ENCODE results near the gene USP32.

USP32 gene

DNA sequence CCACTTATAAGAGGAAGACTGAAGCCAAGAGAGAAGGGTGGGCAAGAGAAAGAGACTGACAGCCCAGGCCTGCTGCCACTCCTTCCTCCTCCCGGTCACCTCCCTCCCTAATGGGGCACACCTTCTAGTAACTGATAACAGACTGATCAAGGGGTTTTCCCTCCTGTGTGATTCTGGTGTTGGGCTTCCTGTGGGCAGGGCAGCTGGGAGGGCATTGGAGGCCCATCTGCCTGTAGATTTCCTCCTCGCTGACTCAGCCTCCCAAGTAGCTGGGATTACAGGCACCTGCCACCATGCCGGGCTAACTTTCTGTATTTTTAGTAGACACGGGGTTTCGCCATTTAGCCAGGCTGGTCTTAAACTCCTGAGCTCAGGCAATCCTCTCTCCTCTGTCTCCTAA lies 226.0 kb downstream of the USP32 start:
- DNase-seq (ENCODE audit: extremely low spot score, insufficient read length, low read depth) (no peak), FAIRE-seq (peak; percentile 80)

DNA sequence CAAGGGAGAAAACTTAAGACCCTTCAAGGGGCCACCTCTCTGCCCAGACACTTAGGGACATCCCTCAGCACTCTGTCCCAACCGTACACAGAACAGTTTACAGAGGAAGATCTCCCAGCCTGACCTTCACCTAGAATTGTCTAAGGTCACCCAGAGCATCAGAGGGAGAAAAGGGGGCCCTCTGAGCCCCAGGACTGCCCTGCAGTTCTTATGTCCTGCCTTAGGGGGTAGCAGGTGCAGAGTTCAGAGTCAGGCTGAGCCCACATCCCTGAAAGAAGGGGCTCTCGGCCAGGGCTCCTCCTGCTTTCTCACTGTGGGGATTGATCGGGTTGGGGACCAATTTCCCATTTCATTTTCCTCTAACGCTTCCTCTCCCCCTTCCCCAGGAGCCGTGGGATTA lies 226.7 kb downstream of the USP32 start:
- DNase-seq (ENCODE audit: extremely low spot score, insufficient read length, low read depth) (no peak), FAIRE-seq (no peak)

DNA sequence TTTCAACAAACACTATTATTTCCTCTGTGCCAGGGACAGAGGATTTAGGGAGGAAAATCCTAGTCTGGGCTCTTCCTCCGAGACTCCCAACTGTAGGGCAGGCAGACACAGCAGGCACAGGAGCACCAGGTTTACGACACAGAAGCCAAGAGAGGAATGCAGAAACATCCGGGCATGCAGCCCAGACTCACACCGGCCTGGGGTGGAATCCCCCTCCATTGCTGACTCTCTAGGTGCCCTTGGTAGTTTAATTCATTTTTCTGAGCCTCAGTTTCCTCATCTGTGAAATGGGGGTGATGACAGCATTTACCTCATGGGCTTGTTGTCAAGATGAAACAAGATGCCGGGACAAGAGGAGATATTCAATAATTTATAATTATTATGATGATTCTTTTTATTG lies 227.2 kb downstream of the USP32 start:
- DNase-seq (ENCODE audit: extremely low spot score, insufficient read length, low read depth) (no peak), FAIRE-seq (no peak)

DNA sequence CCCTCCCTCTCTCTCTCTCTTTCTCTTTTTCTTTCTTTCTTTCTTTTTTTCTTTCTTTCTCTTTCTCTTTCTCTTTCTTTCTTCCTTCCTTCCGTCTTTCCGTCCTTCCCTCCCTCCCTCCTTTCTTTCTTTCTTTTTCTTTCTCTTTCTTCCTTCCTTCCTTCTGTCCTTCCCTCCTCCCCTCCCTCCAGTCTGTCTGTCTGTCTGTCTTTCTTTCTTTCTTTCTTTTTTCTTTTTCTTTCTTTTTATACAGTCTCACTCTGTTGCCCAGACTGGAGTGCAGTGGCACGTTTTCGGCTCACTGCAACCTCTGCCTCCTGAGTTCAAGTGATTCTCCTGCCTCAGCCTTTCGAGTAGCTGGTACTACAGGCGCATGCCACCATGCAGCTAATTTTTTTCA lies 227.8 kb downstream of the USP32 start:
- FAIRE-seq (no peak), DNase-seq (ENCODE audit: extremely low spot score, insufficient read length, low read depth) (no peak)

DNA sequence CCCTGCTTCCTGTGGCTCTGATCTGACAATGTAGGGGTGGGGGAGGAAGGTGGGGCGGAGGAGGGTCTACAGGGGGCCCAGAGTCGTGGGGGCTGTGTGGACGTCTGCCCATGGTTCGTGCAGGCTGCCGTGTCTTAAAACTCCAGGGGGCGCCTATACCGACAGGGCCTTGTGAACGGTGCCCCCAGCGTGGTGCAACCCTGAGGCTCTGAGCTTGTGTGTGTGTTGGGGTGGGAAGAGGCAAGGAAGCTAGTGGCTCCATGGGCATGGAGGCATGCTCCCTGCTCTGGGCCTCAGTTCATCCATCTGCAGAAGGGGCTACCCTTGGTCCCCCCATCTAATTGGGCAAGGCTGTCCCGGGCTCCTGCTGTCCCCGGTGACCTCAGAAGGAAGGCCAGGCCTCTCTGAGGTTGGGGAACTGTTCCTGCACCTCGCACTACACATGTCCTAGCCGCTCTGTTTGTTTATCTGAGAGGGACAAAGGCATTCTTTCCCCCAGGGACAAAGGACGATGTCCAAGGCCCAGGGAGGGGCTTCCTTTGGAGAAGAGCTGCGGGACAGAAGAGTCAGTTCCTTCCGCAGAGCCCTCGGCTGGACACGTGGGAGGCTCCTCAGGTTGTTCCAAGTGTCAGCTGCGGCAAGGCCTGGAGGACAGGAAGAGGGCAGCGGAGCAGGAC lies 228.7 kb downstream of the USP32 start:
- DNase-seq (ENCODE audit: extremely low spot score, insufficient read length, low read depth) (no peak), FAIRE-seq (no peak)

DNA sequence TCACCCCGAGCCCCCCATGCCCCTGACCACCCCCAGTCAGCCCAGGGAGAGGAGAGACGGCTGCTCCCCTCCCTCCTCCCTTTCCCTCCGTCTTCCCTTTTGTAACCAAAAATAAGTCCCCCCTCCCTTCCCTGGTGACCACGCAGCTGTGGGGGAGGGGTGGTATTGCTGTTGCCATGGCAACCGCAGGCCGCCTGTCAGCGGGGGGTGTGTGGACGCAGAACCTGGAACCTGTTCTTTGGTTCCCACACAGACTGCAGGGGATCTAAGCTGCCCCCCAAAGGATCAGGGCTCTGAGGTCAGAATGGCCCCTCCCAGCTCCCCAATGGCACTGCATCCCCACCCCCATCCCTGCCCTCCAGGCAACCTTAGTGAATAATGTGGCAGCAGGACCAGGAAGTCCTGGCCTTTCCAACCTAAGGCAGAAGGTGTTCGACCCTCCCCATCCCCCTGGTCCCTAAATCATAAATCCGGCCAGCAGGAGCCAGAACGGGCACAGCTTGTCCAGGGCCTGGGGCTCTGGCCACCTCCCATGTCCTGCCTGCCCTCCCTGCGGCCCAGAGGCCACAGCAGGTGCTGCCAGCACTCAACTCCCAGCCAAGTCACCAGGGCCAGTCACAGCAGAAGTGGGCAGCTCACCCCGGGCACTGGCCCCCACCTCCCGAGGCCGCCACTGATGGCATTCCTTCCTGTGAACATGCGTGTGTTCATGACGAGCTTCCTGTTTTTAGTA lies 230.2 kb downstream of the USP32 start:
- FAIRE-seq: no peak
- DNase-seq (ENCODE audit: extremely low spot score, insufficient read length, low read depth): no peak

DNA sequence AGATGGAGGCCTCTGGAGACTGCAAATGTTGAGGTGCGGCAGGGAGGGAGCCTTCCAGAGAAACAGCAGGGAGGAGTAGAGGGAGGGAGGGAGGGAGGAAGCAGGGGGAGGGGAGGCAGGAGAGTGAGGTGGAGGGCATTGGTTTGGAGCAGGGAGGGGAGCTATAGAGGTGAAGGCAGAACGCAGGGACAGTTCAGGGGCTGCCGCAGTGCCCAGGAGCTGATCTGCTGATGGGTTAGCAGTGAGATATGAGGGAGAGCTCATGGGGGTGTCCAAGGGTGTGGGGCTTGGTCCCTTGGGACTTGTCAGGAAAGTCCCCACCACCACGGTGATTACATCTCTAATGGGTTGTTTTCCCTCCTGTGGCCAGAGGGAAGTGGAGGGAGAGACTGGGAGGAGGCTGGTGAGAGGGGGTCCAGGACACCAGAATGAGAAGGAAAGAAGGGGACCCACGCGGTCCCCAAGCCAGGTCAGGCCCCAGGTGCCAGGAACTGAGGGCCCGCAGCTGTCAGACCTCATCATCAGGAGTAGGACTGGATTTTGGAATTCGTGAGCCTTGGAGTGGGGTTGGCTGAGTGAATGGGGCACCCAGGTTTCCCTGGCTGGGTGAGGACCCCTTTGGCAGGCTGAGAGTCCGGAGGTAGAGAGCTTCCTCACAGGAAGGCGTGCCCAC lies 231.0 kb downstream of the USP32 start:
- DNase-seq (ENCODE audit: extremely low spot score, insufficient read length, low read depth) (no peak), FAIRE-seq (no peak)

DNA sequence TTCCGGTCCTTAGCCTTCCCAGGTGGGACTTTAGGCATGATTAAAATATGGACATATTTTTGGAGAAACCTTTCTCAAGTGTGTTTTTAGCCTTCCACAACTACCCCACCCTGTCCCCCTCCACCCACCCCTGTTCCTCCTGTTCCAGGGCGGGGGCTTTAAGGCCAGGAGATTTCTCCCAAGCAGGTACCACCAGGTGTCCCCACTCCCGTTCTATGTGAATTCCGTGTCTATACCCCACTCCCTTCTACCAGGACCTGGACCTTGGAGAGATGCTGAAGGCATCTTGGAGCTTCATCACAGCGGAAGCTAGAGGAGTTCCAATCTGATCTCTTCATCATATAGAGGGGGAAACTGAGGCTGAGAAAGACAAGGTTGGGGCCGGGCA lies 232.5 kb downstream of the USP32 start:
- FAIRE-seq (no peak), DNase-seq (ENCODE audit: extremely low spot score, insufficient read length, low read depth) (no peak)

DNA sequence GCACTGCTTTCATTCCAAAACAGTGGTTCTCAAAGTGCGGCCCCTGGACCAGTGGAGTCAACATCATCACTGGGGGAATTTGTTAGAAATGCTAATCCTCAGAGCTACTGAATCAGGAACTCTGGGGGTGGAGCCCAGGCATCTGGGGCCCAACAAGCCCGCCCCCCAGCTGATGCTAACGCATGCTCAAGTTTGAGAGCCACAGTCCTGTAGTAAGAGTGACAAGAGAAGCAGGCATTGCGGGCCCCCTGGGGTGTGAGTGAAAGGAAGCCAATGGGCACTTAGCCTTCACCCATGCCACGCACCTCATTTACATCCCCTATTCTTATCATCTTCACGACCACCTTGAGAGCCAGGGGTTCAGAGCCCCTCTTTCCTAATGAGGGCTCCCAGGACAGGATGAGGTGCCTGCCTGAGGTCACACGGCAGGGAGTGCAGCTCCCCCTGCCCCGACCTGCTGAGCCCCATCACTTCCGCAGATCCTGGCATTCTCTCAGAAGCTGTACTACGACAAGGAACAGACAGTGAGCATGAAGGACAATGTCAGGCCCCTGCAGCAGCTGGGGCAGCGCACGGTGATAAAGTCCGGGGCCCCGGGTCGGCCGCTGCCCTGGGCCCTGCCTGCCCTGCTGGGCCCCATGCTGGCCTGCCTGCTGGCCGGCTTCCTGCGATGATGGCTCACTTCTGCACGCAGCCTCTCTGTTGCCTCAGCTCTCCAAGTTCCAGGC lies 233.0 kb downstream of the USP32 start:
- no peak for FAIRE-seq
- DNase-seq (ENCODE audit: extremely low spot score, insufficient read length, low read depth): no peak

DNA sequence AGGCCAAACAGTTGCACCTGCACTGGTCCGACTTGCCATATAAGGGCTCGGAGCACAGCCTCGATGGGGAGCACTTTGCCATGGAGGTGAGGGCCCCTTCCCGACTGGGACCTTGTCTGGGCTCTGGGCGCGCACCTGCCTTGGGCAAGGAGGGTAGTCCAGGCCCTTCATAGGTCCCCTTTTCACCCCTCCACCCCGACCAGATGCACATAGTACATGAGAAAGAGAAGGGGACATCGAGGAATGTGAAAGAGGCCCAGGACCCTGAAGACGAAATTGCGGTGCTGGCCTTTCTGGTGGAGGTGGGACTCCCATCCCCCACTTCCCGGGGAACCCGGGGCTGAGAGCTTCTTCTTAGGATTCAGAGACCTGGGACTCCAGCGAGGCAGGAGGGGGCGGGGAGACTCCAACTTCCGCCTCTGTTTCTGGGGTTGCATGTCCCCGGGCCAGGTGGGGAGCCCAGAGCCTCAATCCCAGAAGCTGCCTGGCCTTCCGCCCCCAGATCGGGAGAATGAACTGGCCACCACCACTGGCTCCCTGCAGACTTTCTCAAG lies 234.4 kb downstream of the USP32 start:
- no peak for FAIRE-seq
- DNase-seq (ENCODE audit: extremely low spot score, insufficient read length, low read depth): no peak

DNA sequence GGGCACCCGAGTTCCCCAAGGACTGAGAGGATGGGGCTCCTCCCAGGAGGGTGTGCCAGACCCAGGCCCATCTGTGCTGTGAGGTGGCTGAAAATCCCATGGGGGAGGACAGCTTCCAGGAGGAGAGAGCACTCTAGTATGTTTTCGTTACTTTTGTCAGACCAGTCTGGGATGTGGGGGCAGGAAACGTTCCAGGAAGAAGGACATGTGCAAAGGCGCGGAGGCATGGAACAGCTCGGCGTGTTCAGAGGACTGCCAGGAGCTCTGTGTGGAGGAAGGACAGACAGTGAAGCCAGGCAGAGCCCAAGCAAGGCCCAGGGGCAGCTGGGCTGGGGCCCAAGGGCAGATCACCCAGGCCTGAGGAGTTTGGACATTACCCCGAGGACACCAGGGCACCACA lies 235.2 kb downstream of the USP32 start:
- DNase-seq (ENCODE audit: extremely low spot score, insufficient read length, low read depth) (no peak), FAIRE-seq (no peak)

DNA sequence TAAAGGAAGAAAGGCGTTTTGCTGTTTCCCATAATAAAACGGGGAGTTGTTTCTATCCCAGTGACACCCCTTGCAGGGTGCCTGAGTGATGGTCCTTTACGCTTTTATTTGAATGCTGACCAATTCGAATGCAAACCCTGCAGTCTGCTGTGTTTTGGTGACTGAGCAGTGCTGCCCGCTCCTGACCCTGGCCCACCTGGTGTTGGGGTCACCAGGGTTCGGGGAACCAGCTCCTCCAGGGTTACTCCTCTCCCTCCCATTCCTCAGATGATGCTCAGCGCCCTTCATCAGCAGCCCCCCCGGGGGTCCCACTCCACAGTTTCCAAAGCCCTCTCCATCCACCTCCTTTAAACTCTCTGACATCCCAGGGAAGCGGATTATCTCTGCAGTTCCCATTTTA lies 236.1 kb downstream of the USP32 start:
- DNase-seq (ENCODE audit: extremely low spot score, insufficient read length, low read depth) (no peak), FAIRE-seq (no peak)

DNA sequence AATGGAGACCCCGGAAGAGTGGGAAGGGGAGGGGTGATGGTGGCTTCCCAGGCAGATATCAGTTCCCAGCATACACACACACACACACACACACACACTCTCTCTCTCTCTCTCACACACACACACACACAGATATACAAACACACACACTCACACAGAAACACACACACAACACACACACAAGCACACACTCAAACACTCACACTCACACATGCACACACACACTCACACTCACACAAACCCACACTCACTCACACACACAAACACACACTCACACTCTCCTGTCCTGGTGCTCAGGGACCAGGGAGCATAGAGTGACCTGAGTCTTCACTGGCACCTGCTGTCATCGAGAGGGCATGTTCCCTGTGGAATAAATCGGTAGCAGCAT lies 236.5 kb downstream of the USP32 start:
- DNase-seq (ENCODE audit: extremely low spot score, insufficient read length, low read depth): no peak
- no peak for FAIRE-seq

DNA sequence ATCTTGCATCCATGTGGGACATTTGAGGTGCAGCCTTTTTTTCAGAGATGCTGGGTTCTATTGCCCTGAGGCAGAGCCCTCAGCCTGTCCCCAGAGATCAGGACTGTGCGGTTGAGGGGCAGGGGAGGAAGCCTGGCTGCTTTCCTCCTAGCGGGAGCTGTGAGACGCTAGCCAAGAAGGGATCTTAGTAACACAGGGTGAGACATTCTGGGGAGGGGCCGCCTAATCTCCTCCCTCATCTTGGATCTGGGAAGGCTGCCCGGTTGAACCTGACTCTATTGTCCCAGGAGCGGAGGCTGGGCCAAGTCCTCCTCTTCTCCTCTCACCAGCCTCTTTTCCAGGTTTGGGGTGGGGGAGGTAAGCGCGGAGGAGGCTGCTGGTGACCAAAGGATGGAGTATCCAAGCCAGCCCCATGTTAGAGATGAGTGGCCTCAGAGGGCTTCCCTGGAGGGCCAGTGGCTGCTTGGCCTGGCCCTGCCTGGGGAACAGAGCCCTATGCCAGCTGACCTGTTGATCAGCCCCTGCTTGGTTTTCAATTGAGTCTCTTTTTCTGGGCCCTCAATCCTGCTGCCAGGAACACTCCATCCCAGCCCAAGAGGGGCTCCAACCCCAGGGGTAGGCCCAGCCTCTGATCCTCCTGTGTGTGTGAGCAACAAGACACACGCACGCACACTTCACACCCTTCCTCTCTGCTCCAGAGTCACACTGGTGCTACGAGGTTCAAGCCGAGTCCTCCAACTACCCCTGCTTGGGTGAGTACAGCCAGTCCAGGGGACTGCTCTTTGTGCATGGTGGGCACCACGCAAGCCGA lies 237.1 kb downstream of the USP32 start:
- DNase-seq (ENCODE audit: extremely low spot score, insufficient read length, low read depth) (no peak), FAIRE-seq (no peak)

DNA sequence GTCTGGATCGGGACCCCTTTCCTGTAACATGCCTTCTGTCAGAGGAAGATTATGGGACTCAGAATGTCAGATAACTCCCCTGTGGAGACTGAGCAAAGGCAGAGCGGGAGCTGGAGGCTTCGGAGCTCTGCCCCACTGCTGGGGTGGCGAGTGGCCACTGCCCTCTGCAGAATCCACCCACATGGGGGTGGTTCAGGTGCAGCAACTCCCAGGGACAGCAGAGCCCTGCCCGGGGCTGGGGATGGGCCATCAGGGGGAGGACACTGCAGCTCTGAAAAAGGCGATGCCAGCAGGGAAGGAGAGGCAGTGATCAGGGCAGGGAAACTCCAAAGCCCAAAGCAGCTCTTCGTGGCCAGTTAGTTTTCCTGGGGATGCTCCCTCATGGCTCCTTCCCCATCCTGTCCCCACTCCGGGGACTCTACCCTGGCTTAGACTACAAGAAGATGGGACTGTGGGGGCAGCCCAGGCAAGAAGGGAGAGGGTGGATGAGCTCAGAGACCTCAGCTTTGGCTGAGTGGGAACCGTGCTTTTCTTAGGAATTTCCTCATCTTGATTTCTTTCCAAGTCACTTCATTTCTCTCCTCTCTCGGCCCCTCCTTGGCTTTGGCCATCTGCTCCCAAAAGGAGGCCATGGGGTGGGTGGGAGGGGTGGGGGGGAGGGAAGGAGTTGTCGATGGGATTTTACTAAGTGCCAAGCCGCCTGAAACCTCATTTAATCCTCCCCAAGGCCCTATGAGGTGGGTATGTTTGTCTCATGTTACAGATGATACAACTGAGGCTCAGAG lies 238.1 kb downstream of the USP32 start:
- no peak for FAIRE-seq
- no peak for DNase-seq (ENCODE audit: extremely low spot score, insufficient read length, low read depth)

DNA sequence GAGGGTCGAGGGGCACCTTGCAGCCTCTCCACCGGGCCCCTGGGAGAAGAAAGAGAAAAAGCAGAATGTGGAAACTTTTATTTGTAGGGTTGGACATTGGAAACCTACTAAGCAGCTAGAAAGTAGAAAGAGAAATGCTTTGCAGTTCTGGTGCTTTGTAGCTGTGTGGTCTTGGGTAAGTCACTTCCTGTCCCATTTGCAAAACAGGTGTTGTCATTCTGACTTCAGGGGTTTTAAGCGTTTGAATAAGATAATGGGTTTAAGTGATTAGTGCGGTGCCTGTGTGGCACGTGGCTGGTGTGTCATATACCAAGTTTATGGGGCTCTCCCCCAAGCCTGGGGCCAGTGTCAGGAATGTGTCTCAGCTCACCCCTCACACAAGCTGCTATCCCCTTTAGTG lies 240.6 kb downstream of the USP32 start:
- FAIRE-seq (peak; percentile 76), DNase-seq (ENCODE audit: extremely low spot score, insufficient read length, low read depth) (no peak)

DNA sequence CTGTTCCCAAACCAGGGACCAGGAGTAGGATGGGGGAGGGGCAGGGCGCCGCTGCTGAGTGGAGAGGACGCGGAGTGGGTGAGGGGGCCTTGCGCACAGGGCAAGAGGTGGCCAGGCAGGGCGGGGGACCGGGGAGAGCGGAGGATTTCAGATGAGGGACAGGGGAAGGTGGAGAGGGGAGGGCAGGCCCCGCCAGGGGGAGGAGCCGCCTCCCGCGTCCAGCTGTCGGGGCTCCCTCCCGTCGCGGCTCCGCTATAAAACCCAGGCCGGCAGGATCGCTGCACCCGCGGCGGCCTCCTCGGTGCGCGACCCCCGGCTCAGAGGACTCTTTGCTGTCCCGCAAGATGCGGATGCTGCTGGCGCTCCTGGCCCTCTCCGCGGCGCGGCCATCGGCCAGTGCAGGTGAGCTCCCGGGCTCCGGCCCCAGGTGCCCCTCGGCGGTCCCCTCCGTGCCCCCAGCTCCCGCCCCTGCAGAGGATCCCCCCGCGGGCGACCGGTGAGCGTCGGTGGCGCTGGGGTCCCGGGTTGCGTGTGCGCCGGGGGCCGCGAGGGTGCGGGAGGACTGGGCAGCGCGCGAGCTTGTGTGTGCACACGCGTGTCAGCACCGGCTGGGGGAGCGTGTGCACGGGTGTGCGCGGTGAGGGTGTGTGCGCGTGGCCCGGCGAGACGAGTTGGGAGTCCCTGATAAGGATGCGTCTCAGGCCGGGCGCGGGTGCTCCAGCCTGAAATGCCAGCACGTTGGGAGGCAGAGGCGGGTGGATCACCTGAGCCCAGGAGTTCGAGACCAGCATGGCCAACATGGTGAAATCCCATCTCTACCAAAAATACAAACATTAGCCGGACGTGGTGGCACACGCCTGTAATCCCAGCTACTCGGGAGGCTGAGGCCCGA lies 242.0 kb downstream of the USP32 start, which contains the start of gene CA4:
Gene CA4, plus strand, starts transcription at position 283 of the 892 bp plus-strand sequence. Its CDS starts 62 bp downstream, at position 345.
- DNase-seq (ENCODE audit: extremely low spot score, insufficient read length, low read depth): no peak
- no peak for FAIRE-seq

DNA sequence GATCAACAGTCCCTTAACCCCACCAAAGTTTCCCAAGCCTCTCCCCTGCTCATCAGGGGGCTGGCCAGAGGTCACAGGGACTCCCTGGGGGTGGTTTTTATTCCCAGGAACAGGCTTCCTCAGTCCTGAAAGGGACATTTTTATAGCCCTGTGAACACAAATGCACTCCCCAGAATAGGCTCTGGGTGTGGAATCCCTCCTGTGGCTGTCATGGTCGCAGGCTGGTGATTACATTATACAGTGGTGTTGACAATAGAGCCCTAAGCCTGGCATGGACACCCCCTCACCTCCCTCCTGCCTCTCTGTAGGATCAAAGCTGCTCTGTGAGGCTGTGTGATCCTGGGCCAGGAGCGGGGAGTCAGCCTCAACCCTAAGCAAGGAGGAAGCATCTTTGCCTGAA lies 243.6 kb downstream of the USP32 start:
- no peak for FAIRE-seq
- DNase-seq (ENCODE audit: extremely low spot score, insufficient read length, low read depth): no peak
